Measurements from ENCODE around the gene ALPG.

The ALPG gene

GRCh38 chr2:232438091-232438490 lies 31.4 kb downstream of the ALPG start:
- TF ChIP-seq SIN3A (IDR thresholded peaks at IDR 0.05; ENCODE audit: borderline replicate concordance, insufficient read depth, low read length) (no peak), TAF1 (IDR thresholded peaks at IDR 0.05; ENCODE audit: borderline replicate concordance, insufficient read depth, low read length) (no peak), POLR2AphosphoS5 (IDR thresholded peaks at IDR 0.05; ENCODE audit: low read depth, low read length) (no peak), FOXP2 (optimal IDR thresholded peaks at IDR 0.05; ENCODE audit: borderline replicate concordance, extremely low read depth, extremely low read length, insufficient read depth) (no peak), REST (IDR thresholded peaks at IDR 0.05; ENCODE audit: insufficient read depth in 1 of 2, low read depth in 2 of 2, low read length in 2 of 2) (no peak)

GRCh38 chr2:232438951-232439757 lies 32.5 kb downstream of the ALPG start:
- TF ChIP-seq FOXP2 (optimal IDR thresholded peaks at IDR 0.05; ENCODE audit: borderline replicate concordance, extremely low read depth, extremely low read length, insufficient read depth) (no peak), REST (IDR thresholded peaks at IDR 0.05; ENCODE audit: insufficient read depth in 1 of 2, low read depth in 2 of 2, low read length in 2 of 2) (no peak), TAF1 (IDR thresholded peaks at IDR 0.05; ENCODE audit: borderline replicate concordance, insufficient read depth, low read length) (no peak), SIN3A (IDR thresholded peaks at IDR 0.05; ENCODE audit: borderline replicate concordance, insufficient read depth, low read length) (no peak), POLR2AphosphoS5 (IDR thresholded peaks at IDR 0.05; ENCODE audit: low read depth, low read length) (no peak)

GRCh38 chr2:232439758-232440135 lies 33.1 kb downstream of the ALPG start:
- no peak for TF ChIP-seq SIN3A (IDR thresholded peaks at IDR 0.05; ENCODE audit: borderline replicate concordance, insufficient read depth, low read length)
- no peak for TF ChIP-seq REST (IDR thresholded peaks at IDR 0.05; ENCODE audit: insufficient read depth in 1 of 2, low read depth in 2 of 2, low read length in 2 of 2)
- no peak for TF ChIP-seq POLR2AphosphoS5 (IDR thresholded peaks at IDR 0.05; ENCODE audit: low read depth, low read length)
- TF ChIP-seq FOXP2 (optimal IDR thresholded peaks at IDR 0.05; ENCODE audit: borderline replicate concordance, extremely low read depth, extremely low read length, insufficient read depth): no peak
- TF ChIP-seq TAF1 (IDR thresholded peaks at IDR 0.05; ENCODE audit: borderline replicate concordance, insufficient read depth, low read length): no peak

- TF ChIP-seq TAF1 (IDR thresholded peaks at IDR 0.05; ENCODE audit: borderline replicate concordance, insufficient read depth, low read length) (no peak), REST (IDR thresholded peaks at IDR 0.05; ENCODE audit: insufficient read depth in 1 of 2, low read depth in 2 of 2, low read length in 2 of 2) (no peak), FOXP2 (optimal IDR thresholded peaks at IDR 0.05; ENCODE audit: borderline replicate concordance, extremely low read depth, extremely low read length, insufficient read depth) (no peak), SIN3A (IDR thresholded peaks at IDR 0.05; ENCODE audit: borderline replicate concordance, insufficient read depth, low read length) (no peak), POLR2AphosphoS5 (IDR thresholded peaks at IDR 0.05; ENCODE audit: low read depth, low read length) (no peak)
Measured at GRCh38 chr2:232441147-232441651, 34.6 kb downstream of the ALPG start.
